Measurements from ENCODE around the gene ARIH2.

DNA sequence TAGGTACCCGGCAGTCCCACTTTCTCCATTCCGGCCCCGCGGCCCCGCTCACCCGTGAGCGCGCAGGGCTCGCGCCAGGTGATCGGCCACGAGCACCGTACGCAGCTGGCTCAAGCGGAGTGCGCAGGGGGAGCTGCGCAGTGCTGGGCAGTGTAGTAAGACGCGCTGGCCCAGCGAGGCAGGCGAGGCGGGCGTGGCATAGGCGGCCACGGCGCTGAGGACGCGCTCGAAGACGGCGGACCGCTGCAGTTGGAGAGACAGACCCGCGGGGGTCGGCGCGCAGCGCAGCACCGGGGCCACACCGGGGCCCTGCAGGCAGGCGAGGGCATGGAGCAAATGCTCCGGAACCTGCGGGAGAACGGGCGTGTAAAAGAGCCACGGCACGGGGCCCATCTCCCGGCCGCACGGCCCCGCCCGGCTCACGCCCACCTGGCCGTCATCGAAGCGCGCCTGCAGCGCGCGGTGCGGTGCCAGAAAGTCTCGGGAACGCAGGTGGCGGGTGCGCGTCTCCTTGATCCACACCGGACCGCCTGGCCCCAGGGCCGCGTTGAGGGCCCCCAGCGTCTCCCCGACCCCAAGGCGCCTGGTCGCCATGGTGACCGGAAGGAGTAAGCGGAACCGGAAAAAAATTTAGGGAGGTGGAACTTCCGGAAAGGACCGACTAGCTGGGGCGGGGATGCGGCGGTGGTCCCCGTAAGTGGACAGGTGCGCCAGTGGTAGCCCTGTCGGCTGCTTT is 99.5 kb downstream of the ARIH2 start, which contains the start of gene DALRD3:
- TF ChIP-seq GATA2 (IDR thresholded peaks at IDR 0.05; ENCODE audit: low read depth, low read length) = no peak
- TF ChIP-seq GATA3 (IDR thresholded peaks at IDR 0.05; ENCODE audit: low read depth, low read length) = no peak
